ENCODE data around the gene NCDN.
A peak's percentile ranks its signal among the peaks of the same experiment; 100 is the strongest.

Gene NCDN

DNA sequence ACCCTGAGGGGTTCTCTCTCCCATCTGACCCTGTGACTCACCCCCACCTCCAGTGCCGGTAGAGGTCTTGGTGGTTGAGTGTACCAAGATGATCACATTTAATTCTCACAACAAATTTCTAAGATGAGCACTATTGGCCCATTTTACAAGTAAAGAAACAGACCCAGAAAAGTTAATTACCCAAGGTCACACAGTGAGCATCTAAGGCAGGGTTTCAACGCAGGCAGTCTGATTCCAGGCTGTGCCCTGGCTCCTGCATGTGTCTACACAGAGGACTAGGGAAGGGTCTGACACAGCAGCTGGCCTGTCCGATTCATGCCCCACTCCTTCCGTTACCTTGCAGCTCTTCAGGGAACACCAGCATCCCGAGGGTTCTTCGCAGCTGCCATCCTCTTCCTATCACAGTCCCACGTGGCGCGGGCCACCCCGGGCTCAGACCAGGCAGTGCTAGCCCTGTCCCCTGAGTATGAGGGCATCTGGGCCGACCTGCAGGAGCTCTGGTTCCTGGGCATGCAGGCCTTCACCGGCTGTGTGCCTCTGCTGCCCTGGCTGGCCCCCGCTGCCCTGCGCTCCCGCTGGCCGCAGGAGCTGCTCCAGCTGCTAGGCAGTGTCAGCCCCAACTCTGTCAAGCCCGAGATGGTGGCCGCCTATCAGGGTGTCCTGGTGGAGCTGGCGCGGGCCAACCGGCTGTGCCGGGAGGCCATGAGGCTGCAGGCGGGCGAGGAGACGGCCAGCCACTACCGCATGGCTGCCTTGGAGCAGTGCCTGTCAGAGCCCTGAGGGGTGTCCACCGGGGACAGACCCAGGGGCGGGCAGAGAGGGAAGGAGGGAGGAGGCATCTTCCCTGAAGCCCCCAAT, 7.5 kb downstream of the NCDN start:
- no peak overlapping the region for H3K4me2 ChIP-seq
- no peaks in the 10 kb centered on the region for H3K4me1 ChIP-seq (ENCODE audit: low read depth, poor library complexity, severe bottlenecking)
- no peak overlapping the region for H3K4me3 ChIP-seq (IDR thresholded peaks at IDR 0.05; ENCODE audit: insufficient read depth, low read depth, low read length)
- TF ChIP-seq, protein P1, sequence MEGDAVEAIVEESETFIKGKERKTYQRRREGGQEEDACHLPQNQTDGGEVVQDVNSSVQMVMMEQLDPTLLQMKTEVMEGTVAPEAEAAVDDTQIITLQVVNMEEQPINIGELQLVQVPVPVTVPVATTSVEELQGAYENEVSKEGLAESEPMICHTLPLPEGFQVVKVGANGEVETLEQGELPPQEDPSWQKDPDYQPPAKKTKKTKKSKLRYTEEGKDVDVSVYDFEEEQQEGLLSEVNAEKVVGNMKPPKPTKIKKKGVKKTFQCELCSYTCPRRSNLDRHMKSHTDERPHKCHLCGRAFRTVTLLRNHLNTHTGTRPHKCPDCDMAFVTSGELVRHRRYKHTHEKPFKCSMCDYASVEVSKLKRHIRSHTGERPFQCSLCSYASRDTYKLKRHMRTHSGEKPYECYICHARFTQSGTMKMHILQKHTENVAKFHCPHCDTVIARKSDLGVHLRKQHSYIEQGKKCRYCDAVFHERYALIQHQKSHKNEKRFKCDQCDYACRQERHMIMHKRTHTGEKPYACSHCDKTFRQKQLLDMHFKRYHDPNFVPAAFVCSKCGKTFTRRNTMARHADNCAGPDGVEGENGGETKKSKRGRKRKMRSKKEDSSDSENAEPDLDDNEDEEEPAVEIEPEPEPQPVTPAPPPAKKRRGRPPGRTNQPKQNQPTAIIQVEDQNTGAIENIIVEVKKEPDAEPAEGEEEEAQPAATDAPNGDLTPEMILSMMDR (conservative IDR thresholded peaks at IDR 0.05; ENCODE audit: low read depth, low read length), result peak; percentile 24
- H3K79me2 ChIP-seq (ENCODE audit: insufficient read depth, low read depth), result no peaks in the 10 kb centered on the region
- H3K9ac ChIP-seq, result no peak overlapping the region
- no peaks in the 10 kb centered on the region for H3K36me3 ChIP-seq (ENCODE audit: insufficient read depth)
- H2AFZ ChIP-seq (ENCODE audit: low read depth), result no peak overlapping the region
- no peak overlapping the region for H3K27ac ChIP-seq
- no peaks in the 10 kb centered on the region for H4K20me1 ChIP-seq (ENCODE audit: insufficient read depth)
- no peaks in the 10 kb centered on the region for H3K27me3 ChIP-seq (ENCODE audit: insufficient read depth, low read depth)

DNA sequence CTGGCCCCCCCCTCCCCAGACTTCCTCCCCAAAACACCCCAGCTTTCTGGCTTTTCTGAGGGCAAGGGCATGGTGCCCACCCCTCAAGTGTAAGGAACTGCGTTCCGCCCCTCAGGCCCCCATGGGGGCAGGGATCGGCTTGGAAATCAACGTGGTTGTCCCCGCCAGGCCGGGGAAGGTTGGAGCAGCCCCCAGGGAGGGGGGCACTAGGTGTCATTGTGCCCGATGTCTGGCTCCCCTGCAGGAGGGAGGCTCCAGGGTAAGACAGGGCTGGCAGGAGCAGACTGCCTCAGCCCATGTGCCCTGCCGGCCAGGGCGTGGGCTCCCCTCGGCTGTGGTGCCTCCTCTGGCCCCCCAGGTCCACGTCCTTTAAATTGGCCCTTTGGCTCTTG, 8.1 kb downstream of the NCDN start:
- H2AFZ ChIP-seq (ENCODE audit: low read depth), result no peak overlapping the region
- H4K20me1 ChIP-seq (ENCODE audit: insufficient read depth), result no peaks in the 10 kb centered on the region
- no peaks in the 10 kb centered on the region for H3K27me3 ChIP-seq (ENCODE audit: insufficient read depth, low read depth)
- H3K4me2 ChIP-seq, result no peak overlapping the region
- no peak overlapping the region for H3K4me3 ChIP-seq (IDR thresholded peaks at IDR 0.05; ENCODE audit: insufficient read depth, low read depth, low read length)
- H3K4me1 ChIP-seq (ENCODE audit: low read depth, poor library complexity, severe bottlenecking), result no peaks in the 10 kb centered on the region
- H3K36me3 ChIP-seq (ENCODE audit: insufficient read depth), result no peaks in the 10 kb centered on the region
- H3K27ac ChIP-seq, result no peak overlapping the region
- no peak overlapping the region for H3K9ac ChIP-seq
- TF ChIP-seq, protein P1 (conservative IDR thresholded peaks at IDR 0.05; ENCODE audit: low read depth, low read length), result no peak
- no peaks in the 10 kb centered on the region for H3K79me2 ChIP-seq (ENCODE audit: insufficient read depth, low read depth)

- H4K20me1 ChIP-seq (ENCODE audit: insufficient read depth), result no peaks in the 10 kb centered on the region
- H3K9ac ChIP-seq, result no peak overlapping the region
- H3K27me3 ChIP-seq (ENCODE audit: insufficient read depth, low read depth), result no peaks in the 10 kb centered on the region
- no peak overlapping the region for H3K4me3 ChIP-seq (IDR thresholded peaks at IDR 0.05; ENCODE audit: insufficient read depth, low read depth, low read length)
- TF ChIP-seq, protein P1 (conservative IDR thresholded peaks at IDR 0.05; ENCODE audit: low read depth, low read length), result no peak
- no peaks in the 10 kb centered on the region for H3K4me1 ChIP-seq (ENCODE audit: low read depth, poor library complexity, severe bottlenecking)
- no peak overlapping the region for H3K27ac ChIP-seq
- no peaks in the 10 kb centered on the region for H3K79me2 ChIP-seq (ENCODE audit: insufficient read depth, low read depth)
- no peaks in the 10 kb centered on the region for H3K36me3 ChIP-seq (ENCODE audit: insufficient read depth)
- no peak overlapping the region for H2AFZ ChIP-seq (ENCODE audit: low read depth)
- no peak overlapping the region for H3K4me2 ChIP-seq
These were observed 10.5 kb downstream of the NCDN start for GRCh38 chr1:35567947-35568558.

DNA sequence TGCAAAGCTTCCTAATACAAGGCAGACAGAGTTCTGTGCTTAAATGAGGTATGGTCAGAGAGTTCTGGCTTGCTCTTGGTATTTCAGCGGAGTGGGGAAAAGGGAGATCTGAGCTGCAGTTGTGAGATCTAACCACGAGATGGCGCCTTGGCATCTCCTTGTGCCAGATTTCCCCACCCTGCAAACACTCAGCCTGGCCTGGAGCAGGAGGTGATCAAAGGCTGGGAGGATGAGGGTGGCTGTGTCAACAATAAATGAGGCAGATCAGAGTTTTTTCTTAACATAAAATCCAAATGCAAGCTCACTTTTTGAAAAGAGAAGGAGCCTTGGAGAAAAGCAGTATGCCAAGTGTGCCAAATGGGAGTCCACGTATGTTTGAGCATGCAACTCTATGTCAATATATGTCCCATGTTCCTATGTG, 11.4 kb downstream of the NCDN start:
- H3K27me3 ChIP-seq (ENCODE audit: insufficient read depth, low read depth), result no peaks in the 10 kb centered on the region
- no peak overlapping the region for H3K27ac ChIP-seq
- H3K79me2 ChIP-seq (ENCODE audit: insufficient read depth, low read depth), result no peaks in the 10 kb centered on the region
- no peak overlapping the region for H3K4me2 ChIP-seq
- no peaks in the 10 kb centered on the region for H3K36me3 ChIP-seq (ENCODE audit: insufficient read depth)
- no peaks in the 10 kb centered on the region for H4K20me1 ChIP-seq (ENCODE audit: insufficient read depth)
- H2AFZ ChIP-seq (ENCODE audit: low read depth), result no peak overlapping the region
- no peak overlapping the region for H3K4me3 ChIP-seq (IDR thresholded peaks at IDR 0.05; ENCODE audit: insufficient read depth, low read depth, low read length)
- TF ChIP-seq, protein P1 (conservative IDR thresholded peaks at IDR 0.05; ENCODE audit: low read depth, low read length), result peak; percentile 91
- H3K4me1 ChIP-seq (ENCODE audit: low read depth, poor library complexity, severe bottlenecking), result no peaks in the 10 kb centered on the region
- H3K9ac ChIP-seq, result no peak overlapping the region

Data from KMS-11 (cell line).